ENCODE measurements around the gene RAB3C. TPM values are rescaled to one million over a fixed set of nuclear protein-coding genes. Genes with fewer than 3 reads are reported as not detected.

RAB3C gene
- total RNA-seq, 4 donors from 2014 or later, result 1.1 to 2.7 (median 1.2) TPM; not detected in 1

- TF ChIP-seq, protein P1, sequence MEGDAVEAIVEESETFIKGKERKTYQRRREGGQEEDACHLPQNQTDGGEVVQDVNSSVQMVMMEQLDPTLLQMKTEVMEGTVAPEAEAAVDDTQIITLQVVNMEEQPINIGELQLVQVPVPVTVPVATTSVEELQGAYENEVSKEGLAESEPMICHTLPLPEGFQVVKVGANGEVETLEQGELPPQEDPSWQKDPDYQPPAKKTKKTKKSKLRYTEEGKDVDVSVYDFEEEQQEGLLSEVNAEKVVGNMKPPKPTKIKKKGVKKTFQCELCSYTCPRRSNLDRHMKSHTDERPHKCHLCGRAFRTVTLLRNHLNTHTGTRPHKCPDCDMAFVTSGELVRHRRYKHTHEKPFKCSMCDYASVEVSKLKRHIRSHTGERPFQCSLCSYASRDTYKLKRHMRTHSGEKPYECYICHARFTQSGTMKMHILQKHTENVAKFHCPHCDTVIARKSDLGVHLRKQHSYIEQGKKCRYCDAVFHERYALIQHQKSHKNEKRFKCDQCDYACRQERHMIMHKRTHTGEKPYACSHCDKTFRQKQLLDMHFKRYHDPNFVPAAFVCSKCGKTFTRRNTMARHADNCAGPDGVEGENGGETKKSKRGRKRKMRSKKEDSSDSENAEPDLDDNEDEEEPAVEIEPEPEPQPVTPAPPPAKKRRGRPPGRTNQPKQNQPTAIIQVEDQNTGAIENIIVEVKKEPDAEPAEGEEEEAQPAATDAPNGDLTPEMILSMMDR (IDR thresholded peaks at IDR 0.05), result no peak
- TF ChIP-seq POLR2A (IDR thresholded peaks at IDR 0.05), result no peak
- Histone ChIP-seq H3K4me1 (no peaks in the 10 kb centered on the region), H3K27me3 (no peaks in the 10 kb centered on the region), H3K9me3 (no peaks in the 10 kb centered on the region), H3K27ac (no peak overlapping the region), H3K36me3 (no peaks in the 10 kb centered on the region), H3K4me3 (no peak overlapping the region)
- DNase-seq, result no peak
Measured at GRCh38 chr5:58825441-58825840, 242.6 kb downstream of the RAB3C start.

GRCh38 chr5:58825899-58826298 lies 243.0 kb downstream of the RAB3C start:
- H3K27ac ChIP-seq, result no peak overlapping the region
- H3K36me3 ChIP-seq, result no peaks in the 10 kb centered on the region
- H3K27me3 ChIP-seq, result no peaks in the 10 kb centered on the region
- DNase-seq, result no peak
- no peaks in the 10 kb centered on the region for H3K4me1 ChIP-seq
- TF ChIP-seq, protein P1 (IDR thresholded peaks at IDR 0.05), result no peak
- TF ChIP-seq POLR2A (IDR thresholded peaks at IDR 0.05), result no peak
- H3K4me3 ChIP-seq, result no peak overlapping the region
- H3K9me3 ChIP-seq, result no peaks in the 10 kb centered on the region

DNA sequence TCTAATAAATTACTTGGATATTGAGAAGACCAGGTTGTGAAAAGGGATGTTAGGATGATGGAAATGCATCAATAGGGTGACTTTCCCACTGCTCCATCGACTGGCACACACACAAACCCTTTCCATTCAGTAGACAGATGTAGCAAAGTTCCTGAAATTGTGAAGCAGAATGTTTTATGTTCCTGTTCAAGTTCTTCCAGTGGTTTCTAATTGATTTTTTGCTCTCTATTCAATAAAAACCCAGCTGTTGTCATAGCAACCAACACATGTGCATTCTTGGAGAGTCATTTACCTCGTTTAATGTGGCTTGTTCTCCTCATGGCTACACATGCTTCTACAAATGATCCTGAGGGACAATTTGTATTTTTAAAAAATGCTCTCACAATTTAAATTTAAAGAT lies 244.6 kb downstream of the RAB3C start:
- no peaks in the 10 kb centered on the region for H3K4me1 ChIP-seq
- H3K4me3 ChIP-seq, result no peak overlapping the region
- H3K9me3 ChIP-seq, result no peaks in the 10 kb centered on the region
- no peak overlapping the region for H3K27ac ChIP-seq
- H3K36me3 ChIP-seq, result no peaks in the 10 kb centered on the region
- TF ChIP-seq POLR2A (IDR thresholded peaks at IDR 0.05), result no peak
- DNase-seq, result no peak
- no peaks in the 10 kb centered on the region for H3K27me3 ChIP-seq

DNA sequence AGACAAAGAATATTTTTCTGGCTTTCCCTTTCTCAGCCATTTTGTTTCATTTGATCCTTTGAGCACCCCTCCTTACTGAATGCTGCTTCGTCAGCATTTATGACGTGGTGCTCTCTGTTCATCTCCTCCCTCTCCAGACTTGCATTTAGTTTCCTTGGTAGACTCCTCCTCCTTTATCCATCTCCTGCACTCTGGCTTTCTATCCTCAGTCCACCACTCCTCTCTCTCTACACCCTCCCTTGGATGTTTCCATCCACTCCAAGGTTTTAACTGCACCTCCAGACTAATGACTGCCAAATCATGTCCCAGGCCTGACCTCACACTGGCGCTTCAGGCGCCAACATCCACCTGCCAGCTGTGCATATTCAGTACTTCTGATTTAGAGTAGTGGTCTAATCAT lies 245.4 kb downstream of the RAB3C start:
- Histone ChIP-seq H3K4me1 (no peaks in the 10 kb centered on the region), H3K4me3 (no peak overlapping the region), H3K36me3 (no peaks in the 10 kb centered on the region), H3K27ac (no peak overlapping the region), H3K27me3 (no peaks in the 10 kb centered on the region), H3K9me3 (no peaks in the 10 kb centered on the region)
- DNase-seq, result no peak
- TF ChIP-seq, protein P1 (IDR thresholded peaks at IDR 0.05), result no peak
- no peak for TF ChIP-seq POLR2A (IDR thresholded peaks at IDR 0.05)

GRCh38 chr5:58834242-58835225 lies 251.7 kb downstream of the RAB3C start:
- DNase-seq, result no peak
- no peaks in the 10 kb centered on the region for H3K36me3 ChIP-seq
- no peaks in the 10 kb centered on the region for H3K9me3 ChIP-seq
- no peaks in the 10 kb centered on the region for H3K4me1 ChIP-seq
- no peak overlapping the region for H3K4me3 ChIP-seq
- TF ChIP-seq, protein P1 (IDR thresholded peaks at IDR 0.05), result no peak
- TF ChIP-seq POLR2A (IDR thresholded peaks at IDR 0.05), result no peak
- H3K27ac ChIP-seq, result no peak overlapping the region
- H3K27me3 ChIP-seq, result no peaks in the 10 kb centered on the region

DNA sequence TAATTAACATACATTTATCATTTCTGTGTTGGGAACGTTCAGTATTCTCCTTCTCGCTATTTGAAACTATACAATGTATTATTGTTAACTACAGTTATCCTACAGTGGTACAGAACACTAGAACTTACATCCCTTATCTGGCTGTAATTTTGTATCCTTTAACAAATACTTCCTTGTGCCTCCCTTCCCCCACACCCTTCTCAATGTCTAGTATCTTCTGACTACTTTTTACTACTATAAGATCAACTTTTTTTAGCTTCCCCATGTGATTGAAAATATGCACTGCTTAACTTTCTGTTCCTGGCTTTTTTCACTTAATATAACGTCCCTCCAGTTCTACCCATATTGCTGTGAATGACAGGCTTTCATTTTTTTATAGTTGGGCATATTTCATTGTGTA lies 253.5 kb downstream of the RAB3C start:
- no peaks in the 10 kb centered on the region for H3K36me3 ChIP-seq
- H3K4me3 ChIP-seq, result no peak overlapping the region
- H3K27me3 ChIP-seq, result no peaks in the 10 kb centered on the region
- no peaks in the 10 kb centered on the region for H3K4me1 ChIP-seq
- DNase-seq, result no peak
- H3K9me3 ChIP-seq, result peaks cover 0 to 6% (median 0%) of the 10 kb centered on the region in 4 donors
- no peak for TF ChIP-seq POLR2A (IDR thresholded peaks at IDR 0.05)
- H3K27ac ChIP-seq, result no peak overlapping the region

Data from Peyer's patch (tissue), 4 donors.